HepG2 (cell line): ENCODE measurements around the gene UBAC2. TPM values are rescaled to one million over a fixed set of nuclear protein-coding genes. Genes with fewer than 3 reads are reported as not detected.

Experiments
- ARNT2 ChIP-seq: sonication (generic); formaldehyde crosslinking; IDR thresholded peaks from 2 replicates; pipeline ENCODE4 v1.8.0; 2022; ENCODE audit warnings: mild to moderate bottlenecking, low read depth, missing genetic modification reagents, moderate library complexity
- CENPX ChIP-seq: sonication (generic); formaldehyde crosslinking; IDR thresholded peaks from 2 replicates; pipeline ENCODE4 v1.9.0; 2021; ENCODE audit warnings: mild to moderate bottlenecking, missing genetic modification reagents, moderate library complexity
- CHD4 ChIP-seq: fragments of 200-600 bp; sonication (generic); IDR thresholded peaks from 2 replicates; pipeline ENCODE4 v1.7.0; 2017; ENCODE audit warnings: mild to moderate bottlenecking, low read length, borderline replicate concordance
- EEA1 ChIP-seq: sonication (generic); formaldehyde crosslinking; IDR thresholded peaks from 2 replicates; pipeline ENCODE4 v1.5.1; 2020; ENCODE audit warnings: mild to moderate bottlenecking, missing genetic modification reagents, borderline replicate concordance
- KLF9 ChIP-seq: IDR thresholded peaks from 2 replicates; pipeline ENCODE4 v1.6.1; 2016; ENCODE audit warnings: low read depth
- KMT2A ChIP-seq: sonication (generic); formaldehyde crosslinking; IDR thresholded peaks from 2 replicates; pipeline ENCODE4 v1.4.0; 2020; ENCODE audit warnings: missing genetic modification reagents
- MED1 ChIP-seq: sonication (generic); formaldehyde crosslinking; IDR thresholded peaks from 2 replicates; pipeline ENCODE4 v1.4.0; 2020; ENCODE audit warnings: missing genetic modification reagents
- NONO ChIP-seq, 2 experiments: fragments of 450-650 bp in 1 of 2; sonication (generic) in 1 of 2; formaldehyde crosslinking in 1 of 2; IDR thresholded peaks in 1 of 2; conservative IDR thresholded peaks in 1 of 2; 2 replicates each; pipeline versions ENCODE4 v1.6.1 to v1.8.0; 2017 to 2022; ENCODE audit warnings: mild to moderate bottlenecking in 1 of 2, missing genetic modification reagents in 1 of 2, moderate library complexity in 1 of 2
- THYN1 ChIP-seq: sonication (generic); formaldehyde crosslinking; IDR thresholded peaks from 2 replicates; pipeline ENCODE4 v1.8.1; 2023; ENCODE audit warnings: low read depth, mild to moderate bottlenecking, moderate library complexity, missing genetic modification reagents, borderline replicate concordance
- ZNF367 ChIP-seq: sonication (generic); formaldehyde crosslinking; IDR thresholded peaks from 2 replicates; pipeline ENCODE4 v1.4.0; 2020; ENCODE audit warnings: missing genetic modification reagents, borderline replicate concordance
- ZNF431 ChIP-seq: sonication (generic); formaldehyde crosslinking; IDR thresholded peaks from 2 replicates; pipeline ENCODE4 v1.9.0; 2022; ENCODE audit warnings: missing genetic modification reagents, low read depth, mild to moderate bottlenecking, borderline replicate concordance
- ZNF570 ChIP-seq: sonication (generic); formaldehyde crosslinking; IDR thresholded peaks from 2 replicates; pipeline ENCODE4 v1.4.0; 2020; ENCODE audit warnings: mild to moderate bottlenecking, missing genetic modification reagents, borderline replicate concordance
- ZNF788 ChIP-seq: sonication (generic); formaldehyde crosslinking; IDR thresholded peaks from 2 replicates; pipeline ENCODE4 v1.5.0; 2020; ENCODE audit warnings: mild to moderate bottlenecking, missing genetic modification reagents, borderline replicate concordance
- polyA plus RNA-seq, 8 experiments: library from polyadenylated mRNA; depleted of rRNA in 3 of 8; stranded (reverse) in 7 of 8; unstranded in 1 of 8; fragments of >200 nt; fragmentation: Illumina TruSeq in 4 of 8; extraction: Trizol in 4 of 8; gene quantifications; 2 replicates each; pipeline versions ENCODE4 v1.2.1 to v1.2.3, GENCODE V29; 2011 to 2016; ENCODE audit warnings: low read depth in 4 of 8, missing spikeins in 1 of 8, mixed read lengths in 1 of 8; ENCODE audit not compliant: insufficient read depth in 1 of 8
- total RNA-seq, 5 experiments: library from RNA; depleted of rRNA; stranded (reverse); fragments of >200 nt; fragmentation: Illumina TruSeq; extraction: Trizol; gene quantifications; 2 replicates each; pipeline ENCODE4 v1.2.3, GENCODE V29; 2016; ENCODE audit warnings: low read depth in 1 of 5
- TF ChIP-seq, protein P1 (sequence below): sonication (generic); formaldehyde crosslinking; IDR thresholded peaks from 2 replicates; pipeline ENCODE4 v1.4.0; 2020; ENCODE audit warnings: missing genetic modification reagents
- TF ChIP-seq, protein P2 (sequence below): sonication (generic); formaldehyde crosslinking; IDR thresholded peaks from 2 replicates; pipeline ENCODE4 v1.8.0; 2022; ENCODE audit warnings: missing genetic modification reagents, mild to moderate bottlenecking, inconsistent platforms, borderline replicate concordance
- TF ChIP-seq, protein P3 (sequence below), 2 experiments: sonication (generic) in 1 of 2; formaldehyde crosslinking in 1 of 2; IDR thresholded peaks; 2 replicates each; pipeline versions ENCODE4 v1.6.1 to v1.9.0; 2014 to 2022; ENCODE audit warnings: antibody characterized with exemption in 1 of 2, borderline replicate concordance in 1 of 2, inconsistent platforms in 1 of 2, low read depth in 1 of 2, missing genetic modification reagents in 1 of 2

The UBAC2 gene
- total and polyA plus RNA-seq, 2 of the 13 experiments (the other 11 are each of a cell fraction or from before 2014, with no cell fraction given): 61.3 to 80.8 TPM

DNA sequence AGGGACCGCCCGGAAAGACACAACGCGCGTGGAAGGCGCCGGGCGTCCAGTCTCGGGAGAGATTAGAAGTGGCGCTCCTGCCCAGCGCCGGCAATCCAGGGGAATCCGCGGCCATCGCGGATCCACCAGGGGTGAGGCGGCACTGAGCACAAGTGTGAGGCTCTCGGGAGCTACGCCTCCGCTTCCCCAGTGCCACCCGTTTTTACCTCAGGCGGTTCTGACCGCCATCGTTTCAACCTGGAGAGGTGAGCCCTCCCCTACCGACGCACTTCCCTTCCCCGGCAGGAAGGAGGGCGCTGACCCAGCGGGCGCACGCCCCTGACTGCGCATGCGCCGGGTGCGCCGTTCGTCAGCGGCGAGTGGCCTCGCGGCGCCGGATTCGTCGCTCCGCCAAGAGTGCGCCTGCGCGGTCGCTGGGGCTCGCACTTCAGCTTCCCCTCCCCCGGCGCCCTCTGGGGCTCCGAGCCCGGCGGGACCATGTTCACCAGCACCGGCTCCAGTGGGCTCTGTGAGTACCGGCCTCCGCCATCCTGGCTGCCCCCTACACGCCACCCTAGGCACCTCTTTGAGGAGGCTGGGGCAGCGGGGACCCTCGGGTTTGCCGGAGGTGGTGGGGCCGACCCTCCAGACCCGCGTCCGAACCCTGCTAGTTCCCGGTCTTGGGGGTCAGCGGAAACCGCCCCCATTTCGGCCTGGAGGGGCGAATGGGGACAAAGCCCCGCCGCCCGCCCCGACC, at the start of gene UBAC2 (continued):
- TF ChIP-seq ZNF788: peak; percentile 63; the same call in 1 of the 2 replicates
- TF ChIP-seq ARNT2 (CRISPR knock-in tag): peak; percentile 79
- no peak for TF ChIP-seq NONO (IDR thresholded peaks at IDR 0.05)
- TF ChIP-seq NONO (CRISPR knock-in tag; conservative IDR thresholded peaks at IDR 0.05): 0 out of 2 replicates have a peak, but pooled peaks have one; percentile 5
- TF ChIP-seq, protein P1, sequence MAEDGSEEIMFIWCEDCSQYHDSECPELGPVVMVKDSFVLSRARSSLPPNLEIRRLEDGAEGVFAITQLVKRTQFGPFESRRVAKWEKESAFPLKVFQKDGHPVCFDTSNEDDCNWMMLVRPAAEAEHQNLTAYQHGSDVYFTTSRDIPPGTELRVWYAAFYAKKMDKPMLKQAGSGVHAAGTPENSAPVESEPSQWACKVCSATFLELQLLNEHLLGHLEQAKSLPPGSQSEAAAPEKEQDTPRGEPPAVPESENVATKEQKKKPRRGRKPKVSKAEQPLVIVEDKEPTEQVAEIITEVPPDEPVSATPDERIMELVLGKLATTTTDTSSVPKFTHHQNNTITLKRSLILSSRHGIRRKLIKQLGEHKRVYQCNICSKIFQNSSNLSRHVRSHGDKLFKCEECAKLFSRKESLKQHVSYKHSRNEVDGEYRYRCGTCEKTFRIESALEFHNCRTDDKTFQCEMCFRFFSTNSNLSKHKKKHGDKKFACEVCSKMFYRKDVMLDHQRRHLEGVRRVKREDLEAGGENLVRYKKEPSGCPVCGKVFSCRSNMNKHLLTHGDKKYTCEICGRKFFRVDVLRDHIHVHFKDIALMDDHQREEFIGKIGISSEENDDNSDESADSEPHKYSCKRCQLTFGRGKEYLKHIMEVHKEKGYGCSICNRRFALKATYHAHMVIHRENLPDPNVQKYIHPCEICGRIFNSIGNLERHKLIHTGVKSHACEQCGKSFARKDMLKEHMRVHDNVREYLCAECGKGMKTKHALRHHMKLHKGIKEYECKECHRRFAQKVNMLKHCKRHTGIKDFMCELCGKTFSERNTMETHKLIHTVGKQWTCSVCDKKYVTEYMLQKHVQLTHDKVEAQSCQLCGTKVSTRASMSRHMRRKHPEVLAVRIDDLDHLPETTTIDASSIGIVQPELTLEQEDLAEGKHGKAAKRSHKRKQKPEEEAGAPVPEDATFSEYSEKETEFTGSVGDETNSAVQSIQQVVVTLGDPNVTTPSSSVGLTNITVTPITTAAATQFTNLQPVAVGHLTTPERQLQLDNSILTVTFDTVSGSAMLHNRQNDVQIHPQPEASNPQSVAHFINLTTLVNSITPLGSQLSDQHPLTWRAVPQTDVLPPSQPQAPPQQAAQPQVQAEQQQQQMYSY (CRISPR knock-in tag): peak; percentile 38; the same call in 1 of the 2 replicates
- TF ChIP-seq, protein P2, sequence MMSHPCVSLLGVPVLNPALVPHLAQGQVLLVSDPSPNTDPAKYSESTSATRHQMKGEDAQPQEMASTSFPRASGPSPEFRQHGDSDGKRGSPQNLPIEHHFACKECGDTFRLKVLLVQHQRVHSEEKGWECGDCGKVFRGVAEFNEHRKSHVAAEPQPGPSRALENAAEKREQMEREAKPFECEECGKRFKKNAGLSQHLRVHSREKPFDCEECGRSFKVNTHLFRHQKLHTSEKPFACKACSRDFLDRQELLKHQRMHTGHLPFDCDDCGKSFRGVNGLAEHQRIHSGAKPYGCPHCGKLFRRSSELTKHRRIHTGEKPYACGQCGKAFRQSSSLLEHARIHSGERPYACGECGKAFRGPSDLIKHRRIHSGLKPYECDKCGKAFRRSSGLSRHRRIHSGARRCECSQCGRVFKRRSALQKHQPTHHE (CRISPR knock-in tag): peak; percentile 28; the same call in 1 of the 2 replicates
- no peak for TF ChIP-seq ZNF431 (CRISPR knock-in tag)
- TF ChIP-seq ZNF367 (CRISPR knock-in tag): peak; percentile 57; the same call in 1 of the 2 replicates
- TF ChIP-seq, protein P3, sequence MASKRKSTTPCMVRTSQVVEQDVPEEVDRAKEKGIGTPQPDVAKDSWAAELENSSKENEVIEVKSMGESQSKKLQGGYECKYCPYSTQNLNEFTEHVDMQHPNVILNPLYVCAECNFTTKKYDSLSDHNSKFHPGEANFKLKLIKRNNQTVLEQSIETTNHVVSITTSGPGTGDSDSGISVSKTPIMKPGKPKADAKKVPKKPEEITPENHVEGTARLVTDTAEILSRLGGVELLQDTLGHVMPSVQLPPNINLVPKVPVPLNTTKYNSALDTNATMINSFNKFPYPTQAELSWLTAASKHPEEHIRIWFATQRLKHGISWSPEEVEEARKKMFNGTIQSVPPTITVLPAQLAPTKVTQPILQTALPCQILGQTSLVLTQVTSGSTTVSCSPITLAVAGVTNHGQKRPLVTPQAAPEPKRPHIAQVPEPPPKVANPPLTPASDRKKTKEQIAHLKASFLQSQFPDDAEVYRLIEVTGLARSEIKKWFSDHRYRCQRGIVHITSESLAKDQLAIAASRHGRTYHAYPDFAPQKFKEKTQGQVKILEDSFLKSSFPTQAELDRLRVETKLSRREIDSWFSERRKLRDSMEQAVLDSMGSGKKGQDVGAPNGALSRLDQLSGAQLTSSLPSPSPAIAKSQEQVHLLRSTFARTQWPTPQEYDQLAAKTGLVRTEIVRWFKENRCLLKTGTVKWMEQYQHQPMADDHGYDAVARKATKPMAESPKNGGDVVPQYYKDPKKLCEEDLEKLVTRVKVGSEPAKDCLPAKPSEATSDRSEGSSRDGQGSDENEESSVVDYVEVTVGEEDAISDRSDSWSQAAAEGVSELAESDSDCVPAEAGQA (IDR thresholded peaks at IDR 0.05; ENCODE audit: low read depth): 0 out of 2 replicates have a peak, but pooled peaks have one; percentile 73
- TF ChIP-seq, protein P3 (CRISPR knock-in tag; IDR thresholded peaks at IDR 0.05; ENCODE audit: borderline replicate concordance): no peak
- no peak for TF ChIP-seq KLF9 (CRISPR knock-in tag)
- TF ChIP-seq CHD4: no peak
- no peak for TF ChIP-seq CENPX (CRISPR knock-in tag)
- TF ChIP-seq ZNF570 (CRISPR knock-in tag): no peak
- peak; percentile 17; the same call in 1 of the 2 replicates for TF ChIP-seq KMT2A (CRISPR knock-in tag)
- no peak for TF ChIP-seq THYN1 (CRISPR knock-in tag)
- TF ChIP-seq EEA1 (CRISPR knock-in tag): 0 out of 2 replicates have a peak, but pooled peaks have one; percentile 9
- TF ChIP-seq MED1 (CRISPR knock-in tag): 0 out of 2 replicates have a peak, but pooled peaks have one; percentile 49
